ENCODE measurements around the gene EGFLAM.

The EGFLAM gene

GRCh38 chr5:38509185-38509584 lies 250.8 kb downstream of the EGFLAM start:
- peak; percentile 75 for DNase-seq (ENCODE audit: insufficient read length, low spot score)
- FAIRE-seq: peak; percentile 83
